ENCODE results near the gene PTTG1IP.

The PTTG1IP gene

GRCh38 chr21:44872649-44873355, 688 bp downstream of the PTTG1IP start:
- DNase-seq, result no peak
- H3K4me1 ChIP-seq (ENCODE audit: control insufficient read depth, insufficient read depth, low read length, poor library complexity, severe bottlenecking), result peaks cover 50% of the 10 kb centered on the region
- H3K36me3 ChIP-seq (ENCODE audit: control insufficient read depth, insufficient read depth, low read length), result no peaks in the 10 kb centered on the region
- H3K4me3 ChIP-seq (ENCODE audit: insufficient read depth, low read depth, low read length, poor library complexity, severe bottlenecking), result peak overlapping the region; percentile 85
- H3K9me3 ChIP-seq (ENCODE audit: control insufficient read depth, low read length), result no peaks in the 10 kb centered on the region
- no peaks in the 10 kb centered on the region for H3K27me3 ChIP-seq (replicated peaks; ENCODE audit: control insufficient read depth, insufficient read depth, low read length, poor library complexity, severe bottlenecking)
- H3K27ac ChIP-seq (ENCODE audit: insufficient read depth, low read length, poor library complexity, severe bottlenecking), result peak overlapping the region; percentile 73

GRCh38 chr21:44872323-44872648, 1.2 kb downstream of the PTTG1IP start:
- Histone ChIP-seq H3K27ac (ENCODE audit: insufficient read depth, low read length, poor library complexity, severe bottlenecking) (peak overlapping the region; percentile 73), H3K36me3 (ENCODE audit: control insufficient read depth, insufficient read depth, low read length) (no peaks in the 10 kb centered on the region), H3K9me3 (ENCODE audit: control insufficient read depth, low read length) (no peaks in the 10 kb centered on the region), H3K4me1 (ENCODE audit: control insufficient read depth, insufficient read depth, low read length, poor library complexity, severe bottlenecking) (peaks cover 55% of the 10 kb centered on the region), H3K27me3 (replicated peaks; ENCODE audit: control insufficient read depth, insufficient read depth, low read length, poor library complexity, severe bottlenecking) (no peaks in the 10 kb centered on the region), H3K4me3 (ENCODE audit: insufficient read depth, low read depth, low read length, poor library complexity, severe bottlenecking) (peak overlapping the region; percentile 85)
- DNase-seq, result no peak

- Histone ChIP-seq H3K4me1 (ENCODE audit: control insufficient read depth, insufficient read depth, low read length, poor library complexity, severe bottlenecking) (peaks cover 61% of the 10 kb centered on the region), H3K27me3 (replicated peaks; ENCODE audit: control insufficient read depth, insufficient read depth, low read length, poor library complexity, severe bottlenecking) (no peaks in the 10 kb centered on the region), H3K4me3 (ENCODE audit: insufficient read depth, low read depth, low read length, poor library complexity, severe bottlenecking) (peak overlapping the region; percentile 85), H3K27ac (ENCODE audit: insufficient read depth, low read length, poor library complexity, severe bottlenecking) (peak overlapping the region; percentile 73), H3K9me3 (ENCODE audit: control insufficient read depth, low read length) (no peaks in the 10 kb centered on the region), H3K36me3 (ENCODE audit: control insufficient read depth, insufficient read depth, low read length) (no peaks in the 10 kb centered on the region)
- no peak for DNase-seq
These were observed 1.8 kb downstream of the PTTG1IP start for GRCh38 chr21:44871576-44872269.

GRCh38 chr21:44870748-44871495, 2.6 kb downstream of the PTTG1IP start:
- H3K36me3 ChIP-seq (ENCODE audit: control insufficient read depth, insufficient read depth, low read length), result no peaks in the 10 kb centered on the region
- H3K4me3 ChIP-seq (ENCODE audit: insufficient read depth, low read depth, low read length, poor library complexity, severe bottlenecking), result peak overlapping the region; percentile 85
- DNase-seq, result peak in 2 of 3 donors; percentile 34 to 47
- H3K9me3 ChIP-seq (ENCODE audit: control insufficient read depth, low read length), result no peaks in the 10 kb centered on the region
- no peaks in the 10 kb centered on the region for H3K27me3 ChIP-seq (replicated peaks; ENCODE audit: control insufficient read depth, insufficient read depth, low read length, poor library complexity, severe bottlenecking)
- H3K27ac ChIP-seq (ENCODE audit: insufficient read depth, low read length, poor library complexity, severe bottlenecking), result peak overlapping the region; percentile 64
- peaks cover 68% of the 10 kb centered on the region for H3K4me1 ChIP-seq (ENCODE audit: control insufficient read depth, insufficient read depth, low read length, poor library complexity, severe bottlenecking)

- peak overlapping the region; percentile 64 for H3K27ac ChIP-seq (ENCODE audit: insufficient read depth, low read length, poor library complexity, severe bottlenecking)
- no peak overlapping the region for H3K4me3 ChIP-seq (ENCODE audit: insufficient read depth, low read depth, low read length, poor library complexity, severe bottlenecking)
- H3K4me1 ChIP-seq (ENCODE audit: control insufficient read depth, insufficient read depth, low read length, poor library complexity, severe bottlenecking), result peaks cover 74% of the 10 kb centered on the region
- H3K9me3 ChIP-seq (ENCODE audit: control insufficient read depth, low read length), result no peaks in the 10 kb centered on the region
- peaks cover 6% of the 10 kb centered on the region for H3K36me3 ChIP-seq (ENCODE audit: control insufficient read depth, insufficient read depth, low read length)
- no peaks in the 10 kb centered on the region for H3K27me3 ChIP-seq (replicated peaks; ENCODE audit: control insufficient read depth, insufficient read depth, low read length, poor library complexity, severe bottlenecking)
- DNase-seq, result no peak
These were observed 3.4 kb downstream of the PTTG1IP start for GRCh38 chr21:44869781-44870747.

GRCh38 chr21:44868707-44869106, 4.8 kb downstream of the PTTG1IP start:
- H3K4me1 ChIP-seq (ENCODE audit: control insufficient read depth, insufficient read depth, low read length, poor library complexity, severe bottlenecking), result peaks cover 73% of the 10 kb centered on the region
- H3K36me3 ChIP-seq (ENCODE audit: control insufficient read depth, insufficient read depth, low read length), result peaks cover 13% of the 10 kb centered on the region
- peak overlapping the region; percentile 64 for H3K27ac ChIP-seq (ENCODE audit: insufficient read depth, low read length, poor library complexity, severe bottlenecking)
- no peaks in the 10 kb centered on the region for H3K9me3 ChIP-seq (ENCODE audit: control insufficient read depth, low read length)
- DNase-seq, result no peak
- H3K27me3 ChIP-seq (replicated peaks; ENCODE audit: control insufficient read depth, insufficient read depth, low read length, poor library complexity, severe bottlenecking), result no peaks in the 10 kb centered on the region
- H3K4me3 ChIP-seq (ENCODE audit: insufficient read depth, low read depth, low read length, poor library complexity, severe bottlenecking), result peak overlapping the region; percentile 1

- no peaks in the 10 kb centered on the region for H3K9me3 ChIP-seq (ENCODE audit: control insufficient read depth, low read length)
- DNase-seq, result peak; percentile 52 to 59 (median 56)
- peak overlapping the region; percentile 64 for H3K27ac ChIP-seq (ENCODE audit: insufficient read depth, low read length, poor library complexity, severe bottlenecking)
- no peaks in the 10 kb centered on the region for H3K27me3 ChIP-seq (replicated peaks; ENCODE audit: control insufficient read depth, insufficient read depth, low read length, poor library complexity, severe bottlenecking)
- H3K36me3 ChIP-seq (ENCODE audit: control insufficient read depth, insufficient read depth, low read length), result peaks cover 19% of the 10 kb centered on the region
- peak overlapping the region; percentile 1 for H3K4me3 ChIP-seq (ENCODE audit: insufficient read depth, low read depth, low read length, poor library complexity, severe bottlenecking)
- H3K4me1 ChIP-seq (ENCODE audit: control insufficient read depth, insufficient read depth, low read length, poor library complexity, severe bottlenecking), result peaks cover 73% of the 10 kb centered on the region
These were observed 5.3 kb downstream of the PTTG1IP start for GRCh38 chr21:44867999-44868700.

- H3K27me3 ChIP-seq (replicated peaks; ENCODE audit: control insufficient read depth, insufficient read depth, low read length, poor library complexity, severe bottlenecking), result no peaks in the 10 kb centered on the region
- no peaks in the 10 kb centered on the region for H3K9me3 ChIP-seq (ENCODE audit: control insufficient read depth, low read length)
- H3K4me3 ChIP-seq (ENCODE audit: insufficient read depth, low read depth, low read length, poor library complexity, severe bottlenecking), result no peak overlapping the region
- H3K36me3 ChIP-seq (ENCODE audit: control insufficient read depth, insufficient read depth, low read length), result peaks cover 22% of the 10 kb centered on the region
- no peak for DNase-seq
- no peak overlapping the region for H3K27ac ChIP-seq (ENCODE audit: insufficient read depth, low read length, poor library complexity, severe bottlenecking)
- peaks cover 74% of the 10 kb centered on the region for H3K4me1 ChIP-seq (ENCODE audit: control insufficient read depth, insufficient read depth, low read length, poor library complexity, severe bottlenecking)
These were observed 6.0 kb downstream of the PTTG1IP start for GRCh38 chr21:44867464-44867863.

GRCh38 chr21:44866780-44867179, 6.7 kb downstream of the PTTG1IP start:
- Histone ChIP-seq H3K27me3 (replicated peaks; ENCODE audit: control insufficient read depth, insufficient read depth, low read length, poor library complexity, severe bottlenecking) (no peaks in the 10 kb centered on the region), H3K27ac (ENCODE audit: insufficient read depth, low read length, poor library complexity, severe bottlenecking) (no peak overlapping the region), H3K36me3 (ENCODE audit: control insufficient read depth, insufficient read depth, low read length) (peaks cover 29% of the 10 kb centered on the region), H3K4me1 (ENCODE audit: control insufficient read depth, insufficient read depth, low read length, poor library complexity, severe bottlenecking) (peaks cover 68% of the 10 kb centered on the region), H3K4me3 (ENCODE audit: insufficient read depth, low read depth, low read length, poor library complexity, severe bottlenecking) (no peak overlapping the region), H3K9me3 (ENCODE audit: control insufficient read depth, low read length) (no peaks in the 10 kb centered on the region)
- DNase-seq, result no peak

Data from effector memory CD4-positive, alpha-beta T cell (primary cell).